GM12878 (cell line): Measurements from ENCODE around the gene GALNTL6. TPM values are rescaled to one million over a fixed set of nuclear protein-coding genes. Genes with fewer than 3 reads are reported as not detected.

Experiments
- ATAC-seq: fragments of 200-7000 bp; cut with Tn5 transposase; 3 replicates; pipeline ENCODE4 v1.9.1; 2020; ENCODE audit warnings: mild to moderate bottlenecking, moderate library complexity
- BruUV-seq: library from RNA; stranded (reverse); fragments of 400-500 nt; replicated peaks from 2 replicates; lab custom pipeline; 2021; lab: Mats Ljungman, UMichigan
- CTCF ChIA-PET: fragments of 300-600 bp; sonication (Branson Sonifier 250); formaldehyde crosslinking; extraction: SDS; loops from one replicate; lab custom pipeline; 2021; ENCODE audit warnings: inconsistent platforms; lab: Yijun Ruan, JAX
- POLR2A ChIA-PET: fragments of 350-600 bp; formaldehyde crosslinking; extraction: SDS; loops from one replicate; lab custom pipeline; 2021; ENCODE audit warnings: inconsistent platforms; lab: Charles Lee
- RAD21 ChIA-PET: fragments of 300-600 bp; sonication (Branson Sonifier 250); formaldehyde crosslinking; loops from one replicate; lab custom pipeline; 2023; ENCODE audit warnings: antibody characterized with exemption; ENCODE audit not compliant: unreplicated experiment; lab: Charles Lee
- SMC1A ChIA-PET: fragments of 300-600 bp; sonication (Branson Sonifier 250); formaldehyde crosslinking; loops from one replicate; lab custom pipeline; 2023; ENCODE audit not compliant: unreplicated experiment, uncharacterized antibody; lab: Charles Lee
- DNase-seq: peaks from one replicate; pipeline ENCODE4 v3.0.0-alpha.2; 2011; ENCODE audit warnings: low read depth, low spot score
- FAIRE-seq: peaks from 3 replicates; lab custom pipeline; 2011; peaks lifted over from hg19 to GRCh38; lab: Jason Lieb, UNC
- H2AFZ ChIP-seq: 2 replicates; pipeline ENCODE4 v1.6.0; 2011; ENCODE audit warnings: low read depth, low read length, control low read depth; ENCODE audit not compliant: control insufficient read depth
- H3K27ac ChIP-seq: 2 replicates; pipeline ENCODE4 v1.5.1; 2011; ENCODE audit warnings: control low read depth; ENCODE audit not compliant: control insufficient read depth, insufficient read depth
- H3K27me3 ChIP-seq, 2 experiments: replicated peaks in 1 of 2; 2 replicates each; pipeline versions ENCODE4 v1.6.0 to v1.6.1; 2011; ENCODE audit warnings: low read length in 1 of 2; ENCODE audit not compliant: control insufficient read depth in 2 of 2, insufficient read depth in 2 of 2
- H3K36me3 ChIP-seq, 2 experiments: 2 replicates each; pipeline ENCODE4 v1.5.1; 2011; ENCODE audit warnings: low read length in 1 of 2; ENCODE audit not compliant: control insufficient read depth in 2 of 2, insufficient read depth in 2 of 2
- H3K4me1 ChIP-seq: 2 replicates; pipeline ENCODE4 v1.6.1; 2011; ENCODE audit warnings: mild to moderate bottlenecking, low read length, moderate library complexity, mixed read lengths; ENCODE audit not compliant: control insufficient read depth, insufficient read depth
- H3K4me2 ChIP-seq: 2 replicates; pipeline ENCODE4 v1.6.0; 2011; ENCODE audit warnings: control low read depth; ENCODE audit not compliant: control insufficient read depth, insufficient read depth
- H3K4me3 ChIP-seq: fragments of 200-600 bp; sonication (generic); 2 replicates; pipeline ENCODE4 v1.5.1; 2016
- H3K79me2 ChIP-seq: 2 replicates; pipeline ENCODE4 v1.6.0; 2011; ENCODE audit warnings: low read length; ENCODE audit not compliant: control insufficient read depth, insufficient read depth
- H3K9ac ChIP-seq: 2 replicates; pipeline ENCODE4 v1.8.0; 2011; ENCODE audit warnings: low read length, control low read depth, mixed read lengths; ENCODE audit not compliant: control insufficient read depth, insufficient read depth
- H3K9me3 ChIP-seq: replicated peaks from 3 replicates; pipeline ENCODE4 v1.5.1; 2011; ENCODE audit warnings: mild to moderate bottlenecking, low read length; ENCODE audit not compliant: control insufficient read depth, insufficient read depth
- H4K20me1 ChIP-seq: 2 replicates; pipeline ENCODE4 v1.6.0; 2011; ENCODE audit not compliant: control insufficient read depth, insufficient read depth
- BCL11A ChIP-seq: IDR thresholded peaks from 2 replicates; pipeline ENCODE4 v1.6.1; 2011; ENCODE audit warnings: low read depth, low read length
- CHD2 ChIP-seq: IDR thresholded peaks from 2 replicates; pipeline ENCODE4 v1.6.1; 2011; ENCODE audit warnings: low read depth, low read length, improper control_type of control experiment, borderline replicate concordance
- DPF2 ChIP-seq: fragments of 450-650 bp; IDR thresholded peaks from 2 replicates; pipeline ENCODE4 v1.6.1; 2017; ENCODE audit warnings: mild to moderate bottlenecking
- FOXM1 ChIP-seq: IDR thresholded peaks from 2 replicates; pipeline ENCODE4 v1.6.1; 2012; ENCODE audit warnings: low read depth, mild to moderate bottlenecking, inconsistent platforms, low read length, moderate library complexity
- HDAC6 ChIP-seq: fragments of 200-600 bp; sonication (generic); IDR thresholded peaks from one replicate; pipeline ENCODE4 v1.8.0; 2017; ENCODE audit warnings: antibody characterized with exemption; ENCODE audit not compliant: unreplicated experiment
- MYB ChIP-seq: fragments of 150-350 bp; IDR thresholded peaks from 2 replicates; pipeline ENCODE4 v1.6.1; 2014; ENCODE audit warnings: mild to moderate bottlenecking, low read depth, low read length, borderline replicate concordance
- NFIC ChIP-seq: IDR thresholded peaks from 2 replicates; pipeline ENCODE4 v1.6.1; 2012; ENCODE audit warnings: low read depth, mild to moderate bottlenecking, inconsistent platforms, low read length, moderate library complexity
- PAX5 ChIP-seq: IDR thresholded peaks from 2 replicates; pipeline ENCODE4 v1.6.1; 2011; ENCODE audit warnings: low read depth, low read length, borderline replicate concordance
- RCOR1 ChIP-seq: conservative IDR thresholded peaks from 2 replicates; pipeline ENCODE4 v1.6.1; 2012; ENCODE audit warnings: low read depth, low read length, improper control_type of control experiment
- SMAD1 ChIP-seq: fragments of 450-650 bp; IDR thresholded peaks from 2 replicates; pipeline ENCODE4 v1.6.1; 2018; ENCODE audit warnings: mild to moderate bottlenecking, low read depth; ENCODE audit not compliant: partially characterized antibody
- SMARCA5 ChIP-seq: fragments of 450-650 bp; IDR thresholded peaks from 2 replicates; pipeline ENCODE4 v1.6.1; 2017; ENCODE audit warnings: mild to moderate bottlenecking
- ZNF274 ChIP-seq: IDR thresholded peaks from one replicate; pipeline ENCODE4 v1.8.0; 2011; ENCODE audit not compliant: insufficient read length, insufficient read depth
- WGBS: methylation state at CpG from one replicate; pipeline ENCODE4 v1.1.6; 2016; ENCODE audit warnings: low lambda C conversion rate; ENCODE audit not compliant: insufficient replicate concordance, insufficient coverage; ENCODE audit errors: missing lambda C conversion rate; 5-methylcytosine and 5-hydroxymethylcytosine counted together
- in situ Hi-C: fragments of 300-500 bp; cut with MboI; formaldehyde crosslinking; loops from 9 replicates; pipeline ENCODE4 v1.14.3; 2018; ENCODE audit warnings: mixed read lengths
- intact Hi-C: fragments of 100-400 bp; cut with micrococcal nuclease; formaldehyde crosslinking; loops from one replicate; pipeline ENCODE4 v1.14.2; 2022; ENCODE audit not compliant: unreplicated experiment
- polyA plus RNA-seq, 11 experiments: library from polyadenylated mRNA; depleted of rRNA in 4 of 11; unstranded in 6 of 11; stranded (reverse) in 5 of 11; fragments of >200 nt; fragmentation: Nextera tagmentation in 4 of 11; fragmentation: Illumina TruSeq in 1 of 11; extraction: Ambion mirVana in 4 of 11; extraction: Trizol in 1 of 11; gene quantifications; 1 replicate in 1 of 11; 2 replicates in 10 of 11; pipeline versions ENCODE4 v1.2.1 to v1.2.3, GENCODE V29; 2011 to 2016; ENCODE audit warnings: inconsistent platforms in 2 of 11, missing spikeins in 2 of 11, low read depth in 1 of 11
- total RNA-seq, 4 experiments: library from RNA; depleted of rRNA in 3 of 4; stranded (reverse); fragments of >200 nt in 3 of 4; fragmentation: Illumina TruSeq in 1 of 4; extraction: Trizol in 1 of 4; gene quantifications; 2 replicates each; pipeline versions ENCODE4 v1.2.1 to v1.2.3, GENCODE V29; 2013 to 2021
- TF ChIP-seq, protein P1 (sequence below): IDR thresholded peaks from 2 replicates; pipeline ENCODE4 v1.6.1; 2011; ENCODE audit warnings: borderline replicate concordance, low read depth, mild to moderate bottlenecking, moderate library complexity, low read length; ENCODE audit not compliant: insufficient read depth, poor library complexity, severe bottlenecking
- TF ChIP-seq, protein P2 (sequence below), 3 experiments: IDR thresholded peaks in 2 of 3; conservative IDR thresholded peaks in 1 of 3; 2 replicates each; pipeline ENCODE4 v1.5.1; 2011; ENCODE audit warnings: low read depth in 3 of 3, low read length in 3 of 3, mild to moderate bottlenecking in 3 of 3, control low read depth in 2 of 3, moderate library complexity in 2 of 3, inconsistent platforms in 1 of 3, mixed read lengths in 1 of 3; ENCODE audit not compliant: control insufficient read depth in 2 of 3, insufficient read depth in 1 of 3; ENCODE audit errors: extremely low read depth in 1 of 3

The GALNTL6 gene
- total and polyA plus RNA-seq, 10 of the 15 experiments (the other 5 are each of a cell fraction or from before 2014, with no cell fraction given): 0.01 to 0.29 TPM; not detected in 8

DNA sequence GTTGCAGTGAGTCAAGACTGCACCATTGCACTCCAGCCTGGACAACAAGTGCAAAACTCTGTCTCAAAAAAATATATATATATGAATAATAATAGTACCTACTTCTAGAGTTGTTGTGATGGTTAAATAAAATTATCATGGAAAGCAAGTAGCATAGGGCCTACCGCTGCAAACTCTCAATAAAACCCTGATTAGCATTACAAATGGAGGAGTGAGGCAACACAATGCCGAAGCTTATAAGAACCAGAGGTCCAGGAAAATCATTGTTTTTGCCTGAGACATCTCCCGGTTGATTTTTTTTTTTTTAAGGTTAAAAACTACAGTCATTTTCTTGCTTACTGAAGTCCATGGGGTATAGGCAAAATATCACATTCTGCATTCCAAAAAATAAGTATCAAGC, 1170.4 kb downstream of the GALNTL6 start (continued):
- TF ChIP-seq, protein P1, sequence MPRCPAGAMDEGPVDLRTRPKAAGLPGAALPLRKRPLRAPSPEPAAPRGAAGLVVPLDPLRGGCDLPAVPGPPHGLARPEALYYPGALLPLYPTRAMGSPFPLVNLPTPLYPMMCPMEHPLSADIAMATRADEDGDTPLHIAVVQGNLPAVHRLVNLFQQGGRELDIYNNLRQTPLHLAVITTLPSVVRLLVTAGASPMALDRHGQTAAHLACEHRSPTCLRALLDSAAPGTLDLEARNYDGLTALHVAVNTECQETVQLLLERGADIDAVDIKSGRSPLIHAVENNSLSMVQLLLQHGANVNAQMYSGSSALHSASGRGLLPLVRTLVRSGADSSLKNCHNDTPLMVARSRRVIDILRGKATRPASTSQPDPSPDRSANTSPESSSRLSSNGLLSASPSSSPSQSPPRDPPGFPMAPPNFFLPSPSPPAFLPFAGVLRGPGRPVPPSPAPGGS: no peak
- TF ChIP-seq FOXM1: no peak
- no peak for TF ChIP-seq ZNF274
- TF ChIP-seq, protein P2, sequence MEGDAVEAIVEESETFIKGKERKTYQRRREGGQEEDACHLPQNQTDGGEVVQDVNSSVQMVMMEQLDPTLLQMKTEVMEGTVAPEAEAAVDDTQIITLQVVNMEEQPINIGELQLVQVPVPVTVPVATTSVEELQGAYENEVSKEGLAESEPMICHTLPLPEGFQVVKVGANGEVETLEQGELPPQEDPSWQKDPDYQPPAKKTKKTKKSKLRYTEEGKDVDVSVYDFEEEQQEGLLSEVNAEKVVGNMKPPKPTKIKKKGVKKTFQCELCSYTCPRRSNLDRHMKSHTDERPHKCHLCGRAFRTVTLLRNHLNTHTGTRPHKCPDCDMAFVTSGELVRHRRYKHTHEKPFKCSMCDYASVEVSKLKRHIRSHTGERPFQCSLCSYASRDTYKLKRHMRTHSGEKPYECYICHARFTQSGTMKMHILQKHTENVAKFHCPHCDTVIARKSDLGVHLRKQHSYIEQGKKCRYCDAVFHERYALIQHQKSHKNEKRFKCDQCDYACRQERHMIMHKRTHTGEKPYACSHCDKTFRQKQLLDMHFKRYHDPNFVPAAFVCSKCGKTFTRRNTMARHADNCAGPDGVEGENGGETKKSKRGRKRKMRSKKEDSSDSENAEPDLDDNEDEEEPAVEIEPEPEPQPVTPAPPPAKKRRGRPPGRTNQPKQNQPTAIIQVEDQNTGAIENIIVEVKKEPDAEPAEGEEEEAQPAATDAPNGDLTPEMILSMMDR (IDR thresholded peaks at IDR 0.05 in 2 of 3, conservative IDR thresholded peaks at IDR 0.05 in 1 of 3; ENCODE audit: control insufficient read depth in 2 of 3, extremely low read depth in 1 of 3, insufficient read depth in 1 of 3, low read depth in 3 of 3, low read length in 3 of 3): no peak
- TF ChIP-seq PAX5: no peak

DNA sequence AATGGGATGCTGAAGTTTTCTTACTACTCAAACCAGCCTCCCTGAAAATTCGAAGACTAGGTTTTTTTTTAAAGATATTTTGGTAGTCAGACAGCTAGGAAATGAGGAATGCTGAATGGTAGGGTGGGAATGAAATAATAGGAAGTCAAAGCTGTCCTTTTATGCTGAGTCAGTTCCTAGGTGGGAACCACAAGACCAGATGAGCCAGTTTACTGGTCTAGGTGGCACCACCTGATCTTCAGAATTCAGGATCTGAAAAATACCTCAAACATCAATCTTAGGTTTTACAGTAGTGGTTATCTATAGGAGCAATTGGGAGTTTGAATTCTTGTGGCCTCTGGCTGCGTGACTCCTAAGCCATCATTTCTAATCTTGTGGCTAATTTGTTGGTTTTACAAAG, 1172.3 kb downstream of the GALNTL6 start:
- Histone ChIP-seq H4K20me1 (no peaks in the 10 kb centered on the region), H3K27me3 (no peaks in the 10 kb centered on the region), H3K9ac (no peak overlapping the region), H3K4me1 (no peaks in the 10 kb centered on the region), H2AFZ (no peak overlapping the region; the same call in 1 of the 2 replicates), H3K4me2 (no peak overlapping the region), H3K9me3 (peaks cover 3% of the 10 kb centered on the region; the same call in 1 of the 3 replicates), H3K36me3 (no peaks in the 10 kb centered on the region), H3K79me2 (no peaks in the 10 kb centered on the region), H3K4me3 (no peak overlapping the region), H3K27ac (peak overlapping the region; percentile 21; the same call in 1 of the 2 replicates)
- no peak for FAIRE-seq
- 0% methylated on average over 2 of the region's 2 CpGs for WGBS
- no peak for DNase-seq
- ChIA-PET RAD21 (no interaction called here), POLR2A (no interaction called here), SMC1A (no interaction called here), CTCF (no interaction called here)
- TF ChIP-seq CHD2: no peak
- TF ChIP-seq MYB: no peak
- no peak for TF ChIP-seq DPF2
- TF ChIP-seq PAX5: no peak
- TF ChIP-seq NFIC: no peak
- TF ChIP-seq SMAD1: no peak
- TF ChIP-seq RCOR1: no peak
- no peak for TF ChIP-seq SMARCA5
- TF ChIP-seq BCL11A: no peak
- no peak for TF ChIP-seq HDAC6
- peak; percentile 9; the same call in 1 of the 3 replicates for ATAC-seq
- in situ Hi-C loops (no loop called here), intact Hi-C loops (no loop called here)
- BruUV-seq: no TSS peak
